Rectal smooth muscle tissue (tissue), 1 donor: ENCODE data around the gene PLA2G2C.

ENCODE experiments used
- H3K27ac ChIP-seq: one replicate; pipeline ENCODE4 v1.7.0; 2013; ENCODE audit warnings: low read depth, low read length, inconsistent platforms
- H3K27me3 ChIP-seq: one replicate; pipeline ENCODE4 v1.7.0; 2013; ENCODE audit warnings: low read length; ENCODE audit not compliant: control insufficient read depth, insufficient read depth
- H3K36me3 ChIP-seq: one replicate; pipeline ENCODE4 v1.7.0; 2013; ENCODE audit warnings: low read length; ENCODE audit not compliant: control insufficient read depth, insufficient read depth
- H3K4me1 ChIP-seq: one replicate; pipeline ENCODE4 v1.7.0; 2013; ENCODE audit warnings: low read length; ENCODE audit not compliant: control insufficient read depth, insufficient read depth
- H3K4me3 ChIP-seq: one replicate; pipeline ENCODE4 v1.7.0; 2013; ENCODE audit warnings: low read length
- H3K9ac ChIP-seq: one replicate; pipeline ENCODE4 v1.7.0; 2013; ENCODE audit warnings: low read length

PLA2G2C gene

GRCh38 chr1:20126806-20127440 lies 59.4 kb downstream of the PLA2G2C start:
- Histone ChIP-seq H3K4me3 (no peak overlapping the region), H3K36me3 (no peaks in the 10 kb centered on the region), H3K27me3 (no peaks in the 10 kb centered on the region), H3K9ac (no peak overlapping the region), H3K27ac (no peak overlapping the region), H3K4me1 (peaks cover 9% of the 10 kb centered on the region)

GRCh38 chr1:20126041-20126805 lies 60.1 kb downstream of the PLA2G2C start:
- Histone ChIP-seq H3K36me3 (no peaks in the 10 kb centered on the region), H3K27me3 (no peaks in the 10 kb centered on the region), H3K27ac (no peak overlapping the region), H3K4me1 (peaks cover 9% of the 10 kb centered on the region), H3K9ac (no peak overlapping the region), H3K4me3 (no peak overlapping the region)

GRCh38 chr1:20125100-20125499 lies 61.2 kb downstream of the PLA2G2C start:
- no peaks in the 10 kb centered on the region for H3K27me3 ChIP-seq
- H3K4me1 ChIP-seq, result peaks cover 9% of the 10 kb centered on the region
- no peak overlapping the region for H3K9ac ChIP-seq
- no peaks in the 10 kb centered on the region for H3K36me3 ChIP-seq
- no peak overlapping the region for H3K4me3 ChIP-seq
- no peak overlapping the region for H3K27ac ChIP-seq

- no peak overlapping the region for H3K4me3 ChIP-seq
- H3K36me3 ChIP-seq, result no peaks in the 10 kb centered on the region
- no peak overlapping the region for H3K27ac ChIP-seq
- H3K4me1 ChIP-seq, result peaks cover 9% of the 10 kb centered on the region
- H3K9ac ChIP-seq, result no peak overlapping the region
- no peaks in the 10 kb centered on the region for H3K27me3 ChIP-seq
These were observed 61.8 kb downstream of the PLA2G2C start for GRCh38 chr1:20124456-20125057.

GRCh38 chr1:20123722-20124455 lies 62.4 kb downstream of the PLA2G2C start:
- H3K9ac ChIP-seq, result no peak overlapping the region
- H3K27me3 ChIP-seq, result no peaks in the 10 kb centered on the region
- H3K36me3 ChIP-seq, result no peaks in the 10 kb centered on the region
- H3K4me3 ChIP-seq, result no peak overlapping the region
- no peak overlapping the region for H3K27ac ChIP-seq
- H3K4me1 ChIP-seq, result peaks cover 9% of the 10 kb centered on the region

GRCh38 chr1:20120796-20121195 lies 65.5 kb downstream of the PLA2G2C start:
- peaks cover 9% of the 10 kb centered on the region for H3K4me1 ChIP-seq
- no peak overlapping the region for H3K27ac ChIP-seq
- no peaks in the 10 kb centered on the region for H3K36me3 ChIP-seq
- H3K27me3 ChIP-seq, result no peaks in the 10 kb centered on the region
- H3K4me3 ChIP-seq, result no peak overlapping the region
- no peak overlapping the region for H3K9ac ChIP-seq

- Histone ChIP-seq H3K36me3 (no peaks in the 10 kb centered on the region), H3K27ac (no peak within 1 kb of the TSS), H3K27me3 (no peaks in the 10 kb centered on the region), H3K4me1 (peaks cover 4% of the 10 kb centered on the region), H3K4me3 (no peak within 1 kb of the TSS), H3K9ac (no peak within 1 kb of the TSS)
These were observed 67.0 kb downstream of the PLA2G2C start, which contains the start of gene PLA2G2D for GRCh38 chr1:20119347-20119746. Gene PLA2G2D, minus strand, starts transcription at chr1:20119536. Its CDS starts 38 bp downstream, at chr1:20119498.

- Histone ChIP-seq H3K9ac (no peak overlapping the region), H3K27ac (no peak overlapping the region), H3K27me3 (no peaks in the 10 kb centered on the region), H3K36me3 (no peaks in the 10 kb centered on the region), H3K4me1 (no peaks in the 10 kb centered on the region), H3K4me3 (no peak overlapping the region)
These were observed 69.1 kb downstream of the PLA2G2C start for GRCh38 chr1:20117236-20117635.

- Histone ChIP-seq H3K4me1 (no peaks in the 10 kb centered on the region), H3K9ac (no peak overlapping the region), H3K36me3 (no peaks in the 10 kb centered on the region), H3K27me3 (no peaks in the 10 kb centered on the region), H3K27ac (no peak overlapping the region), H3K4me3 (no peak overlapping the region)
These were observed 70.4 kb downstream of the PLA2G2C start for GRCh38 chr1:20115916-20116315.

- no peaks in the 10 kb centered on the region for H3K4me1 ChIP-seq
- no peak overlapping the region for H3K27ac ChIP-seq
- H3K9ac ChIP-seq, result no peak overlapping the region
- no peaks in the 10 kb centered on the region for H3K27me3 ChIP-seq
- H3K4me3 ChIP-seq, result no peak overlapping the region
- H3K36me3 ChIP-seq, result no peaks in the 10 kb centered on the region
These were observed 70.8 kb downstream of the PLA2G2C start for GRCh38 chr1:20115479-20115878.

GRCh38 chr1:20114021-20114648 lies 72.2 kb downstream of the PLA2G2C start:
- no peak overlapping the region for H3K9ac ChIP-seq
- H3K36me3 ChIP-seq, result no peaks in the 10 kb centered on the region

More at GRCh38 chr1:20114021-20114648, 72.2 kb downstream of the PLA2G2C start:
- Histone ChIP-seq H3K4me1 (no peaks in the 10 kb centered on the region), H3K27ac (no peak overlapping the region), H3K27me3 (no peaks in the 10 kb centered on the region), H3K4me3 (no peak overlapping the region)
